ENCODE data around the gene KRTAP24-1. TPM values are rescaled to one million over a fixed set of nuclear protein-coding genes. Genes with fewer than 3 reads are reported as not detected.

KRTAP24-1 gene
- total RNA-seq (2014; rRNA removed; shearing (Covaris generic)) (not detected in 2 replicates), polyA plus RNA-seq (2016; fragmentation: Nextera tagmentation; extraction: Ambion mirVana) (not detected in 2 replicates)

GRCh38 chr21:30282850-30283249 is at the start of gene KRTAP24-1:
KRTAP24-1 (minus strand) TSS chr21:30282950; CDS start chr21:30282932, 18 bp downstream.
- H3K27me3 ChIP-seq (replicated peaks; ENCODE audit: insufficient read depth): no peaks in the 10 kb centered on the region
- H3K27ac ChIP-seq: no peak within 1 kb of the TSS
- H2AFZ ChIP-seq: no peak within 1 kb of the TSS
- no peak within 1 kb of the TSS for H3K9ac ChIP-seq
- no peak within 1 kb of the TSS for H3K4me2 ChIP-seq (ENCODE audit: unreplicated experiment)
- DNase-seq: no peak
- H3F3A ChIP-seq (ENCODE audit: insufficient read depth): no peaks in the 10 kb centered on the region
- no peaks in the 10 kb centered on the region for H3K9me2 ChIP-seq (ENCODE audit: insufficient read depth)
- no peaks in the 10 kb centered on the region for H4K20me1 ChIP-seq (ENCODE audit: insufficient read depth)
- no peak within 1 kb of the TSS for H3K4me3 ChIP-seq
- TF ChIP-seq EZH2phosphoT487 (IDR thresholded peaks at IDR 0.05; ENCODE audit: insufficient read depth, low read depth) (no peak), EZH2 (IDR thresholded peaks at IDR 0.05; ENCODE audit: insufficient read depth, poor library complexity, severe bottlenecking) (no peak)
- in situ Hi-C loops (cut with MboI): no loop called here
- H3K9me3 ChIP-seq (ENCODE audit: low read depth): no peaks in the 10 kb centered on the region
- WGBS, 2 experiments (ENCODE audit: low coverage in 1 of 2, low lambda C conversion rate in 2 of 2, missing lambda C conversion rate in 2 of 2): 15 to 19% methylated on average over 3 of the region's 3 CpGs
- H3K36me3 ChIP-seq (ENCODE audit: low read depth): no peaks in the 10 kb centered on the region
- H3K79me2 ChIP-seq (ENCODE audit: insufficient read depth): no peaks in the 10 kb centered on the region
- H3K4me1 ChIP-seq (ENCODE audit: insufficient read depth): no peaks in the 10 kb centered on the region

- Histone ChIP-seq H3K36me3 (ENCODE audit: low read depth) (no peaks in the 10 kb centered on the region), H3K79me2 (ENCODE audit: insufficient read depth) (no peaks in the 10 kb centered on the region), H3K9me3 (ENCODE audit: low read depth) (no peaks in the 10 kb centered on the region), H4K20me1 (ENCODE audit: insufficient read depth) (no peaks in the 10 kb centered on the region), H3K27me3 (replicated peaks; ENCODE audit: insufficient read depth) (no peaks in the 10 kb centered on the region), H3K4me2 (ENCODE audit: unreplicated experiment) (no peak overlapping the region), H3K27ac (no peak overlapping the region), H3K9ac (no peak overlapping the region), H3F3A (ENCODE audit: insufficient read depth) (no peaks in the 10 kb centered on the region), H3K4me3 (no peak overlapping the region), H3K9me2 (ENCODE audit: insufficient read depth) (no peaks in the 10 kb centered on the region), H3K4me1 (ENCODE audit: insufficient read depth) (no peaks in the 10 kb centered on the region), H2AFZ (no peak overlapping the region)
- TF ChIP-seq EZH2 (IDR thresholded peaks at IDR 0.05; ENCODE audit: insufficient read depth, poor library complexity, severe bottlenecking) (no peak), EZH2phosphoT487 (IDR thresholded peaks at IDR 0.05; ENCODE audit: insufficient read depth, low read depth) (no peak)
- WGBS, 2 experiments (ENCODE audit: low coverage in 1 of 2, low lambda C conversion rate in 2 of 2, missing lambda C conversion rate in 2 of 2): 51 to 57% methylated on average over 4 of the region's 4 CpGs
- no peak for DNase-seq
- in situ Hi-C loops (cut with MboI): no loop called here
Observed at GRCh38 chr21:30329203-30329875, 46.6 kb upstream of the KRTAP24-1 start.

- TF ChIP-seq EZH2 (IDR thresholded peaks at IDR 0.05; ENCODE audit: insufficient read depth, poor library complexity, severe bottlenecking): no peak
- TF ChIP-seq EZH2phosphoT487 (IDR thresholded peaks at IDR 0.05; ENCODE audit: insufficient read depth, low read depth): no peak
- Histone ChIP-seq H2AFZ (no peak overlapping the region), H3K79me2 (ENCODE audit: insufficient read depth) (no peaks in the 10 kb centered on the region), H4K20me1 (ENCODE audit: insufficient read depth) (no peaks in the 10 kb centered on the region), H3K4me3 (no peak overlapping the region), H3K27ac (no peak overlapping the region), H3K9ac (no peak overlapping the region), H3K4me2 (ENCODE audit: unreplicated experiment) (no peak overlapping the region), H3K36me3 (ENCODE audit: low read depth) (no peaks in the 10 kb centered on the region), H3F3A (ENCODE audit: insufficient read depth) (no peaks in the 10 kb centered on the region), H3K4me1 (ENCODE audit: insufficient read depth) (no peaks in the 10 kb centered on the region), H3K9me3 (ENCODE audit: low read depth) (no peaks in the 10 kb centered on the region), H3K27me3 (replicated peaks; ENCODE audit: insufficient read depth) (no peaks in the 10 kb centered on the region), H3K9me2 (ENCODE audit: insufficient read depth) (no peaks in the 10 kb centered on the region)
- DNase-seq: no peak
- in situ Hi-C loops (cut with MboI): no loop called here
Observed at GRCh38 chr21:30326390-30326789, 43.6 kb upstream of the KRTAP24-1 start.

GRCh38 chr21:30320215-30320614 is 37.5 kb upstream of the KRTAP24-1 start, which contains the start of gene KRTAP26-1:
KRTAP26-1 (minus strand) TSS chr21:30320315; CDS start chr21:30320035, 280 bp downstream.
- no peaks in the 10 kb centered on the region for H3K9me3 ChIP-seq (ENCODE audit: low read depth)
- H3K27me3 ChIP-seq (replicated peaks; ENCODE audit: insufficient read depth): no peaks in the 10 kb centered on the region
- no peaks in the 10 kb centered on the region for H3K9me2 ChIP-seq (ENCODE audit: insufficient read depth)
- no peaks in the 10 kb centered on the region for H3K4me1 ChIP-seq (ENCODE audit: insufficient read depth)
- H3K36me3 ChIP-seq (ENCODE audit: low read depth): no peaks in the 10 kb centered on the region
- no peak within 1 kb of the TSS for H3K4me2 ChIP-seq (ENCODE audit: unreplicated experiment)
- no peaks in the 10 kb centered on the region for H3K79me2 ChIP-seq (ENCODE audit: insufficient read depth)
- no peak within 1 kb of the TSS for H2AFZ ChIP-seq
- H3K27ac ChIP-seq: no peak within 1 kb of the TSS
- TF ChIP-seq EZH2phosphoT487 (IDR thresholded peaks at IDR 0.05; ENCODE audit: insufficient read depth, low read depth): no peak
- TF ChIP-seq EZH2 (IDR thresholded peaks at IDR 0.05; ENCODE audit: insufficient read depth, poor library complexity, severe bottlenecking): no peak
- no peaks in the 10 kb centered on the region for H3F3A ChIP-seq (ENCODE audit: insufficient read depth)
- WGBS, 2 experiments (ENCODE audit: low coverage in 1 of 2, low lambda C conversion rate in 2 of 2, missing lambda C conversion rate in 2 of 2): 68 to 71% methylated on average over 2 of the region's 2 CpGs
- H4K20me1 ChIP-seq (ENCODE audit: insufficient read depth): no peaks in the 10 kb centered on the region
- no peak within 1 kb of the TSS for H3K9ac ChIP-seq
- in situ Hi-C loops (cut with MboI): no loop called here
- H3K4me3 ChIP-seq: no peak within 1 kb of the TSS
- no peak for DNase-seq
